Astrocyte (in vitro differentiated cells and primary cell): ENCODE measurements around the gene JUN. TPM values are rescaled to one million over a fixed set of nuclear protein-coding genes. Genes with fewer than 3 reads are reported as not detected.
A peak's percentile ranks its signal among the peaks of the same experiment; 100 is the strongest.

Experiments used
- DNase-seq: peaks from one replicate; pipeline ENCODE4 v3.0.0-alpha.2; 2010; ENCODE audit warnings: low read depth
- FAIRE-seq: peaks from 2 replicates; lab custom pipeline; 2011; peaks lifted over from hg19 to GRCh38; lab: Jason Lieb, UNC
- H2AFZ ChIP-seq: 2 replicates; pipeline ENCODE4 v1.6.0; 2012; ENCODE audit warnings: low read depth, low read length, inconsistent platforms
- H3K27ac ChIP-seq: 2 replicates; pipeline ENCODE4 v1.5.1; 2011; ENCODE audit warnings: low read depth, low read length, inconsistent platforms
- H3K27me3 ChIP-seq: 2 replicates; pipeline ENCODE4 v1.6.0; 2011; ENCODE audit warnings: low read length, inconsistent platforms; ENCODE audit not compliant: insufficient read depth
- H3K36me3 ChIP-seq: 2 replicates; pipeline ENCODE4 v1.5.1; 2011; ENCODE audit warnings: low read length, inconsistent platforms; ENCODE audit not compliant: insufficient read depth
- H3K4me1 ChIP-seq: 2 replicates; pipeline ENCODE4 v1.5.1; 2011; ENCODE audit warnings: low read length, inconsistent platforms; ENCODE audit not compliant: insufficient read depth
- H3K4me2 ChIP-seq: 2 replicates; pipeline ENCODE4 v1.6.0; 2012; ENCODE audit warnings: low read length, inconsistent platforms
- H3K4me3 ChIP-seq: 2 replicates; pipeline ENCODE4 v1.5.1; 2011; ENCODE audit warnings: low read depth, mild to moderate bottlenecking, low read length, inconsistent platforms; ENCODE audit not compliant: insufficient read depth
- H3K79me2 ChIP-seq: 2 replicates; pipeline ENCODE4 v1.6.0; 2012; ENCODE audit warnings: mild to moderate bottlenecking, low read length, inconsistent platforms; ENCODE audit not compliant: insufficient read depth
- H3K9ac ChIP-seq: 2 replicates; pipeline ENCODE4 v1.6.0; 2012; ENCODE audit warnings: mild to moderate bottlenecking, low read length, inconsistent platforms
- H3K9me3 ChIP-seq: 2 replicates; pipeline ENCODE4 v1.5.1; 2012; ENCODE audit warnings: low read depth, mild to moderate bottlenecking, low read length, inconsistent platforms; ENCODE audit not compliant: insufficient read depth
- H4K20me1 ChIP-seq: 2 replicates; pipeline ENCODE4 v1.6.0; 2012; ENCODE audit warnings: low read length, inconsistent platforms; ENCODE audit not compliant: insufficient read depth
- H3K27ac Mint-ChIP-seq: one replicate; pipeline ENCODE4 v1.8.0; 2021; ENCODE audit warnings: mild to moderate bottlenecking, mixed read lengths; ENCODE audit not compliant: unreplicated experiment
- H3K27me3 Mint-ChIP-seq: one replicate; pipeline ENCODE4 v1.8.0; 2021; ENCODE audit warnings: low read depth, mixed read lengths; ENCODE audit not compliant: unreplicated experiment
- H3K36me3 Mint-ChIP-seq: one replicate; pipeline ENCODE4 v1.8.0; 2021; ENCODE audit warnings: low read depth, mixed read lengths; ENCODE audit not compliant: unreplicated experiment
- H3K4me1 Mint-ChIP-seq: one replicate; pipeline ENCODE4 v1.8.0; 2021; ENCODE audit warnings: low read depth, mixed read lengths; ENCODE audit not compliant: unreplicated experiment
- H3K4me3 Mint-ChIP-seq: one replicate; pipeline ENCODE4 v1.8.0; 2021; ENCODE audit warnings: mild to moderate bottlenecking, moderate library complexity, mixed read lengths; ENCODE audit not compliant: unreplicated experiment
- H3K9me3 Mint-ChIP-seq: one replicate; pipeline ENCODE4 v1.8.0; 2021; ENCODE audit warnings: mild to moderate bottlenecking, mixed read lengths; ENCODE audit not compliant: unreplicated experiment
- CTCF ChIP-seq: IDR thresholded peaks from 2 replicates; pipeline ENCODE4 v1.5.1; 2011; ENCODE audit warnings: low read depth, mild to moderate bottlenecking, inconsistent platforms, low read length, moderate library complexity; ENCODE audit not compliant: insufficient read depth
- EZH2 ChIP-seq: IDR thresholded peaks from 2 replicates; pipeline ENCODE4 v1.6.1; 2012; ENCODE audit warnings: mild to moderate bottlenecking, low read length, inconsistent platforms; ENCODE audit not compliant: insufficient read depth
- total RNA-seq: library from RNA; stranded (reverse); gene quantifications from 2 replicates; pipeline ENCODE4 v1.2.1, GENCODE V29; 2021

The JUN gene
- total RNA-seq, 1 donor from 2014 or later: 101 TPM

- no peak overlapping the region for H3K9ac ChIP-seq
- no peak overlapping the region for H3K27ac Mint-ChIP-seq
- H3K27ac ChIP-seq: no peak overlapping the region
- no peaks in the 10 kb centered on the region for H3K9me3 Mint-ChIP-seq
- no peak for TF ChIP-seq EZH2
- TF ChIP-seq CTCF: no peak
- H3K4me3 Mint-ChIP-seq: no peak overlapping the region
- H4K20me1 ChIP-seq: no peaks in the 10 kb centered on the region
- H3K9me3 ChIP-seq: no peaks in the 10 kb centered on the region
- H3K36me3 ChIP-seq: no peaks in the 10 kb centered on the region
- no peak overlapping the region for H3K4me3 ChIP-seq
- no peak for FAIRE-seq
- no peaks in the 10 kb centered on the region for H3K79me2 ChIP-seq
- H3K4me1 ChIP-seq: peaks cover 12% of the 10 kb centered on the region
- H3K27me3 ChIP-seq: no peaks in the 10 kb centered on the region
- H3K27me3 Mint-ChIP-seq: no peaks in the 10 kb centered on the region
- H3K4me1 Mint-ChIP-seq: peaks cover 18% of the 10 kb centered on the region
- no peaks in the 10 kb centered on the region for H3K36me3 Mint-ChIP-seq
- no peak for DNase-seq
- no peak overlapping the region for H2AFZ ChIP-seq
- H3K4me2 ChIP-seq: no peak overlapping the region
Observed at GRCh38 chr1:58748666-58749065, 35.2 kb downstream of the JUN start.

DNA sequence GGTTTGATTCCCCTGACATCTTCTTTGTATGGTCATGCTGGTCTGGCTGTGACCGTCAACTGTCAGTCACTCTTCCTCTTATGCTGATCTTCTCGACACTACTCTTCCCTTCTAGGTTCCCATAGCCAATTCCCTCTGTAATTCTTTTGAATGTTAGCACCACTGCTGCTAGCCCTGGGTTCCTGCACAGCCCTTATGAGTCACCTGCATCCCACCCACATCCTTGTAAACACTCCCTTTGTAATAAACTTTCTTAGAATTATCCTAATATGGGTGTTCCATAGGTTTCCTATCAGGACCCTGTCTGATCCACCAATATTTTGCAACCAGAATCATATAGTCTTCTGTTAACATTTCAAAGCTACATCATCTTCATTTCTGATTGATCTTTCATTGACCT is 37.1 kb downstream of the JUN start:
- Mint-ChIP-seq H3K27me3 (no peaks in the 10 kb centered on the region), H3K36me3 (no peaks in the 10 kb centered on the region)
- DNase-seq: no peak

More for the DNA sequence above, 37.1 kb downstream of the JUN start:
- H3K4me3 ChIP-seq: no peak overlapping the region
- H2AFZ ChIP-seq: no peak overlapping the region
- no peak overlapping the region for H3K9ac ChIP-seq
- peak overlapping the region; percentile 30 for H3K4me2 ChIP-seq
- peaks cover 13% of the 10 kb centered on the region for H3K4me1 Mint-ChIP-seq
- no peaks in the 10 kb centered on the region for H3K27me3 ChIP-seq
- no peaks in the 10 kb centered on the region for H3K9me3 ChIP-seq
- no peak overlapping the region for H3K27ac Mint-ChIP-seq
- no peaks in the 10 kb centered on the region for H3K79me2 ChIP-seq
- H3K27ac ChIP-seq: no peak overlapping the region
- H3K9me3 Mint-ChIP-seq: peaks cover 2% of the 10 kb centered on the region
- H4K20me1 ChIP-seq: no peaks in the 10 kb centered on the region
- no peaks in the 10 kb centered on the region for H3K36me3 ChIP-seq
- H3K4me1 ChIP-seq: peaks cover 12% of the 10 kb centered on the region
- FAIRE-seq: peak; percentile 9
- no peak for TF ChIP-seq CTCF
- no peak for TF ChIP-seq EZH2
- H3K4me3 Mint-ChIP-seq: no peak overlapping the region
